ENCODE data around the gene MLPH. TPM values are rescaled to one million over a fixed set of nuclear protein-coding genes. Genes with fewer than 3 reads are reported as not detected.

The MLPH gene
- total and polyA plus RNA-seq, 12 donors: 9.7 to 60.0 (median 40.8) TPM

DNA sequence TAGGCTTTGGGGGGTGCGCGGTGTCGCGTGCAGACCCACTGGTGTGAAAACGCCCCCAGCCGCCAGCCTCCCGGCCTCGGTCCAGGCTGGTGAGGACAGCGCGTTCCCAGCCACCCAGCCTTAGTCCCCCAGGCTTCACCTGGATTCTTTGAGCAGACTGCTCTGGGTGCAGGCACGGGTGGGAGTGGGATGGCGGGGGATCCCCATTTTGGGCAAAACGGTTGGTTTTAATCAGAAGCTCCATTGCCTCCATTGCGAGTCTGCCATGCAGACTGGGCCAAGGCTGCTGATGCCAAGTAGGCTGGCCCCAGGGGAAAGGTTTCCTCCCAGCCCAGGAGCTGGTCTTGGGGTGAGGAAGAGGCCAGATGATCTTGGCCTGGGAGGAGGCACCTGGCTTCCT, 445 bp downstream of the MLPH start:
- intact Hi-C loops (cut with DNase I): no loop called here
- Histone ChIP-seq H3K4me3 (peak overlapping the region; percentile 35 to 63 (median 54)), H3K27ac (peak overlapping the region in 8 of 10 donors; percentile 55 to 84 (median 69)), H3K4me1 (peaks cover 7 to 52% (median 25%) of the 10 kb centered on the region in 9 donors), H3K36me3 (no peaks in the 10 kb centered on the region), H3K27me3 (peaks cover 0 to 41% (median 23%) of the 10 kb centered on the region in 7 donors), H3K9me3 (peaks cover 0 to 23% (median 9%) of the 10 kb centered on the region in 11 donors)
- WGBS, 2 donors: 31 to 33% methylated on average over 14 of the region's 14 CpGs
- ATAC-seq (peak in 5 of 8 donors; percentile 3 to 28 (median 15)), DNase-seq (no peak)
- TF ChIP-seq, protein P1, sequence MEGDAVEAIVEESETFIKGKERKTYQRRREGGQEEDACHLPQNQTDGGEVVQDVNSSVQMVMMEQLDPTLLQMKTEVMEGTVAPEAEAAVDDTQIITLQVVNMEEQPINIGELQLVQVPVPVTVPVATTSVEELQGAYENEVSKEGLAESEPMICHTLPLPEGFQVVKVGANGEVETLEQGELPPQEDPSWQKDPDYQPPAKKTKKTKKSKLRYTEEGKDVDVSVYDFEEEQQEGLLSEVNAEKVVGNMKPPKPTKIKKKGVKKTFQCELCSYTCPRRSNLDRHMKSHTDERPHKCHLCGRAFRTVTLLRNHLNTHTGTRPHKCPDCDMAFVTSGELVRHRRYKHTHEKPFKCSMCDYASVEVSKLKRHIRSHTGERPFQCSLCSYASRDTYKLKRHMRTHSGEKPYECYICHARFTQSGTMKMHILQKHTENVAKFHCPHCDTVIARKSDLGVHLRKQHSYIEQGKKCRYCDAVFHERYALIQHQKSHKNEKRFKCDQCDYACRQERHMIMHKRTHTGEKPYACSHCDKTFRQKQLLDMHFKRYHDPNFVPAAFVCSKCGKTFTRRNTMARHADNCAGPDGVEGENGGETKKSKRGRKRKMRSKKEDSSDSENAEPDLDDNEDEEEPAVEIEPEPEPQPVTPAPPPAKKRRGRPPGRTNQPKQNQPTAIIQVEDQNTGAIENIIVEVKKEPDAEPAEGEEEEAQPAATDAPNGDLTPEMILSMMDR (IDR thresholded peaks at IDR 0.05): no peak

GRCh38 chr2:237488295-237488694, 1.2 kb downstream of the MLPH start:
- TF ChIP-seq, protein P1 (IDR thresholded peaks at IDR 0.05): no peak

GRCh38 chr2:237488901-237489860, 2.1 kb downstream of the MLPH start:
- no peak overlapping the region for H3K4me3 ChIP-seq
- 50 to 54% methylated on average over 6 of the region's 6 CpGs for WGBS, 2 donors
- H3K27ac ChIP-seq: peak overlapping the region; percentile 12 to 79 (median 54)
- peaks cover 0 to 41% (median 20%) of the 10 kb centered on the region in 7 donors for H3K27me3 ChIP-seq
- TF ChIP-seq, protein P1 (IDR thresholded peaks at IDR 0.05): no peak
- peak in 7 of 8 donors; percentile 34 to 77 (median 65) for ATAC-seq
- H3K4me1 ChIP-seq: peaks cover 7 to 46% (median 22%) of the 10 kb centered on the region in 9 donors
- intact Hi-C loops (cut with DNase I): no loop called here
- no peaks in the 10 kb centered on the region for H3K36me3 ChIP-seq
- peak in 1 of 2 donors; percentile 46 for DNase-seq
- peaks cover 0 to 27% (median 9%) of the 10 kb centered on the region in 11 donors for H3K9me3 ChIP-seq

More at GRCh38 chr2:237488295-237488694, 1.2 kb downstream of the MLPH start:
- H3K9me3 ChIP-seq: peaks cover 0 to 27% (median 9%) of the 10 kb centered on the region in 11 donors
- intact Hi-C loops (cut with DNase I): no loop called here
- DNase-seq: no peak
- peaks cover 0 to 41% (median 23%) of the 10 kb centered on the region in 7 donors for H3K27me3 ChIP-seq
- 71 to 78% methylated on average over 6 of the region's 6 CpGs for WGBS, 2 donors
- no peaks in the 10 kb centered on the region for H3K36me3 ChIP-seq
- peak overlapping the region in 4 of 10 donors; percentile 35 to 61 (median 50) for H3K4me3 ChIP-seq
- peak overlapping the region in 7 of 10 donors; percentile 1 to 84 (median 65) for H3K27ac ChIP-seq
- peak in 1 of 8 donors; percentile 4 for ATAC-seq
- peaks cover 7 to 47% (median 22%) of the 10 kb centered on the region in 9 donors for H3K4me1 ChIP-seq

DNA sequence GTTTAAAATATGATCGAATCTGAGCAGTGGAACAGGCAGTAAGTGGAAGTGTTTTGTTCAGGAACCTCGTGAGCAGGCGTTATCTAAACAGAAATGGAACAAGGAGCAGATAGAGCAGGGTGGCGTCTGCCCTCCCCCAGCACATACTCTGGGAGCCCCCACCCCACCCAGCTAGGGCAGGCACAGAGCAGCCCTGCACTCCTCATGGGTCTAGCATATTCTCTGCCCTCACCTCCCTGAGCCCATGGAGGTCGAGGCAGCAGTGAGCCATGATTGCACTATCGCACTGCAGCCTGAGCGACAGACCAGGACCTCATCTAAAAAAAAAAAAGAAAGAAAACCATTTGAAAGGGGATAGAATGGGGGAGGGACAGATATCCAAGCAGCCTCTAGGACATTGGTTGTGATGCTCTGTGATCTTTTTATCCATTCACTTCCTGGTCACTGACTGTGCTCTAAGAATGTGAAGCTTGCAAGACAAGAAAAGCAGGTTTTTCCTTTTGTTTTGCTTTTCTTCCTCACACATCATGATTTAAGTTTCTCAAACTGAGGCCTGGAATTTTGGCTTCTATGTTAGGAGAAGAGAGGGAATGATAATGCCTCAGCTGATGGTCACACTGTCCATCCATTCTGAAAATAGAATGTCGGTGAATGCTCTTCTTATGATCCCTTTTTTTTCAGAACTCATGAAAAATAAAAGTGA, 3.1 kb downstream of the MLPH start:
- WGBS, 2 donors: 43 to 50% methylated on average over 8 of the region's 8 CpGs
- H3K9me3 ChIP-seq: peaks cover 0 to 27% (median 9%) of the 10 kb centered on the region in 11 donors
- peak overlapping the region in 9 of 10 donors; percentile 12 to 79 (median 60) for H3K27ac ChIP-seq
- H3K36me3 ChIP-seq: peaks cover 0 to 9% (median 0%) of the 10 kb centered on the region in 9 donors
- H3K27me3 ChIP-seq: peaks cover 0 to 41% (median 18%) of the 10 kb centered on the region in 7 donors
- ATAC-seq (peak in 1 of 8 donors; percentile 13), DNase-seq (no peak)
- no peak overlapping the region for H3K4me3 ChIP-seq
- peaks cover 7 to 46% (median 22%) of the 10 kb centered on the region in 9 donors for H3K4me1 ChIP-seq
- TF ChIP-seq, protein P1 (IDR thresholded peaks at IDR 0.05): no peak
- intact Hi-C loops (cut with DNase I): no loop called here

Measured in heart right ventricle (tissue), 16 donors.